ENCODE data around the gene ST3GAL6.
A peak's percentile ranks its signal among the peaks of the same experiment; 100 is the strongest.

Gene ST3GAL6, protein sequence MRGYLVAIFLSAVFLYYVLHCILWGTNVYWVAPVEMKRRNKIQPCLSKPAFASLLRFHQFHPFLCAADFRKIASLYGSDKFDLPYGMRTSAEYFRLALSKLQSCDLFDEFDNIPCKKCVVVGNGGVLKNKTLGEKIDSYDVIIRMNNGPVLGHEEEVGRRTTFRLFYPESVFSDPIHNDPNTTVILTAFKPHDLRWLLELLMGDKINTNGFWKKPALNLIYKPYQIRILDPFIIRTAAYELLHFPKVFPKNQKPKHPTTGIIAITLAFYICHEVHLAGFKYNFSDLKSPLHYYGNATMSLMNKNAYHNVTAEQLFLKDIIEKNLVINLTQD

DNA sequence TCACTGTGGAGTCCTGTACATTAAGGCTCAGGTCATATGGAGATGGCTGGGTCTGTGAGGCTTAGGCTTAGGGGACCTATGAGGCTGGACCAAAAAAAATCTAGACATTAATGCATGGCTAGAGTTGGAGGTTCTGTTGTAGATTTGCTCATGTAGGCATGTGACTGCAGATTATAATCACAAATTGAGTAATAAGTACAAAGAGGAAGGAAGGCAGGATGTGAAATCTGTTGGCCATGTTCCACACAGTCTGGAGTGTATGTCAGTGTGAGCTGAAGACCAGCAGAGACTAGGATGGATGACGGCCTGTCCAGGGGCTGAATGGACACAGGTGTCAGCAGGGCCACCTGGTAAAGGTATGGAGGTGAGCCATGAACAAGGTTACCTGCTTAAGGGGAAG is at the start of gene ST3GAL6:
Gene ST3GAL6 (plus strand): TSS at position 265 of the 400 bp plus-strand sequence. CDS start 5,101 bp downstream, outside the sequence.
- DNase-seq, result peak; percentile 80

DNA sequence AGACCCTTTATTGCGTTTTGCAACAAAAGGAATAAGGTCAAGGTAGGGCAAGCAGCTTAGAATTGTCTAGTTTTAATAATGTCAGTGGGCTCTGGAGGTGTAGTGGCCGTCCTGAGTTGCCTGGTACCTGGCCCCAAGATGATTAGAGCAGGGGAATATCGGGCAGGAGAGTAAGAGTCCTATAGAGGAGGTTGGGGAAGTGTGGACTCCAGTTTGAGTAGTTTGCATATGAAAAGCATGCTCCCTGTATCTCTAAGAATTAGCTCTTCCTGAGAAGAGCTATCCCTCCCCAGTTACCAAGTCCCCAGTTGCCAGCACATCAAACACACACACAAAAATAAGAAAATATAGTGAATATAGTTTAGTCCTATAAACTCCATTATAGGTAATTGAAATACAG is 49.2 kb upstream of the ST3GAL6 start:
- DNase-seq, result no peak

DNA sequence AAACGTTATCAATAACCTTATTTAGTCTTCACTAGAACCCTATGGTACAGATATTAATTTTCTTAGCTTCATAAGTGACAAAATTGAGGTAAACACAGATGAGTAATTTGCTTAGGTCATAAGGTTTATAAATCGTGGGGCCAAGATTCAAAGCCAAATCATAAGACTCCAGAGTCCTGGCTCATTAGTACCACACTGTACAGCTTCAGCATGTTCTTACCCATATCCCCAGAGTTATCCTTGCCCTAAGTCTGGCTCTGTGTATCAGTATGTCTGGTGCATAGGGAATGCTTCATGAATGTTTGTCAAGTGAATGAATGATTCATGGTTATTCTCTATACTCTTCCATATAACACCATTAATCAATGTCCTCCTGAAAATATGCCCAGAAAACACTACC is 45.6 kb upstream of the ST3GAL6 start:
- DNase-seq, result no peak

DNA sequence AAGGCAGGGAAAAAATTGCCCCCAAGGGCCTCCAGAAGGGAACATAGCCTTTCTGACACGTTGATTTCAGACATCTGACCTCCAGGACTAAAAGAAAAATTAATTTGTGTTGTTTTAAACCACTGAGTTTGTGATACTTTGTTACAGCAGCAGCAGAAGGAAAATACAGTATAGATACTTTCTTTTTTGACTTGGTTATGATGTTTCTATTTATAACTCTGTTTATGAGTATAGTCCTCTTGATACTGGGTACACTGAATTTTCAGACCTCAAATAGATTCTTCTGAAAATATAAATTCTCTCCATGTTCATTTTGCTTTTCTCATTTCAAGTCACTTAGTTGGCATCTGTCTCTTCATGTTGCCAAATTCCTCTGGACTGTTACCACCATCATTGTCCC is 44.4 kb upstream of the ST3GAL6 start:
- no peak for DNase-seq

DNA sequence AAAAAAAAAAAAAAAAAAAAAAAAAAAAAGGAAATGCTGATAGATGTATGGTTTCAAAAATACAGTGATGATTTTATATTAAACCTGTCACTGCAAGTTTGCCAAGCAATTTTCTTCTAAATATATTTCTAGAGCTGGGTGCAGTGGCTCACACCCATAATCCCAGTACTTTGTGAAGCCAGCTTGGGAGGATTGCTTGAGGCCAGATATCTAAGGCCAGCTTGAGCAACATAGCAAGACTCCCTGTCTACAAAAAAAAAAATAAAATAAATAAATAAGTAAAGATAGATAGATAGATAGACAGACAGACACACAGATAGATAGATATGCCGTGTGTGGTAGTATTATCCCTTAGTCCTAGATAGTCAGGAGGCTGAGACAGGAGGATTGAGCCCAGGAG is 41.4 kb upstream of the ST3GAL6 start:
- DNase-seq, result no peak

DNA sequence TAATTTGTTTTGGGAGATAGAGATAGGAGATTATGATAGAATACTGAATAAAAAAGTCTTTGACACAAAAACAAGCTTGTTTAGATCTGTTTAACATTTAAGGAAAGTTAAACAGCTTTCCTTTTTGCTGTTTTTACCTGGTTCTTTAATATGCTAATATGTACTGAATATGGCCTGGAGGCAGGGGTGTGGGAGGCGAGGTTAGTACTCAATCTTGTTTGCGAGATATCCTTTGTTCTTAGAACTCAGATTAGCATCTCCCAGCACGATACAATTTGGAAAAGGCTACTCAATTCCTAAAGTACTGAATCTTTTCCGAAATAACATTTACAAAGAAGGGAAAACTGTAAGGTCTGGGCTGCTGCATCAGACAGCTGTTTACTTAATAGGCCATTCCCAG is 40.8 kb upstream of the ST3GAL6 start:
- DNase-seq, result no peak

DNA sequence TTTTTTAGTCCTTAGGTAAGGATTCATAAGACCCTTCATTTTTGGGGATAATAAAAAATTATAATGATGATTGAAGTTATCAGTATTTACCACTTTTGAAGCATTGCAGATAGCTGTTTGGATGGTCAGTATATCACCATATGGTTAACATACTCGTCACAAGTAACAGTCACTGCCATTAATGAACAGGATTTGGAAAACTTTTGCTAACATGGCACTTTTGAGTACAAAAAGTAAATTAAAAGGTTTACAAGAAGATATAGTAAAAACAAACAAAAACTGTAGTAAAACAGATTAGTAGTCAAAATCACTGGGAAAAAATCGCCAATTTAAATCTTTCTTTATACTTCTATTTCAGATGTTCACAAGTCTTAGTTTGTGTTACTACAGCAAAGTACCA is 37.8 kb upstream of the ST3GAL6 start:
- no peak for DNase-seq

DNA sequence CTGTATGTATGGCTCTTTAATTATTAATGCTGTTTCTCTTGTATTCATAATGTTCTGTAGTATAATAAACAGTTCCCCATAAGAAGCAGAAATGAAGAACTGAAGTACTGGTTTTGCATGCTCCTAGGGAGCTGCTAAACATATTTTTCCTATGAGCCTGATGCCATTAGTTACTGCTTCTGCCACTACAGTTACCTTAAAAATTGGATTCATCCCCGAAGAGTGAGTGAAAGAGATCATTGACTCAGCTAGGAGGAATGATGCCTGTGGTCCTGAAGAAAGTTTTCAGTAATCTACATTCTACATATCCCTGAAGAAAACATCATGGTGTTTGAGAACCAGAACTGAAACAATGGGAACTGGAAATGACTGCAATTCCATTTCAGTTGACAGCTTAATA is 37.1 kb upstream of the ST3GAL6 start:
- no peak for DNase-seq

DNA sequence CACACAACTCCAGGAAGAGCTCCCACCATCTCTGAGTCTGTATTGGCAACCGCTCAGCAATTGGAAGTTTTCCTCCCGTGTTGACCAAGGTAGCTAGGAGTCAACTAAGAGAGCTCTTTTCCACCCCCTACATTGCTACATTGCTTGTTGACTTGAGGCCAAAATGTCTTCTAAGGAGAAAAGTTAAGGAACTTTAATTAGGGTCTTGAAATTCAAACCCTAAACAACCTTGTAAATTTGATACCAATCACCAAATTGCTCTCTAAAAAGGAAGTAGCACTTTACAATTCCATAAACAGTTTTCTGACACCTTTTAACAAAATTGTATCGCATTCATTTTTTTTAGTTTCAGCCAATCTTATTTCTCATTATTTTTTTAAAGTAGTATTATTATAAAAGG is 35.5 kb upstream of the ST3GAL6 start:
- DNase-seq, result no peak

DNA sequence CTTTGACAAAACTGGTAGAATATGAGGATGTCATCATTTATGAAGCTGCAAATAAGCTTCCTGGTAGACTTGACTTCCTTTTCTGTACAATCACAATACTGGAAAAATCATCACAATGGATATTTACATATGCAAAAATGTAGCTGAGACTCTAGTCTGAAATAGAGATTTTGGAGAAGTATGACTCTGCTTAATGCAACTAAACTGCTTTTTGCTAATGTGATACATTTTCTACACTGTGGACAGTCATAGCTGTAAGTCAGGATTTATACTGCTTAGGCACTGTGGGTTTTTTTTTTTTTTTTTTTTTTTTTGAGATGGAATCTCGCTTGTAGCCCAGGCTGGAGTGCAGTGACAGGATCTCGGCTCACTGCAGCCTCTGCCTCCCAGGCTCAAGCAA is 34.5 kb upstream of the ST3GAL6 start:
- DNase-seq, result no peak

DNA sequence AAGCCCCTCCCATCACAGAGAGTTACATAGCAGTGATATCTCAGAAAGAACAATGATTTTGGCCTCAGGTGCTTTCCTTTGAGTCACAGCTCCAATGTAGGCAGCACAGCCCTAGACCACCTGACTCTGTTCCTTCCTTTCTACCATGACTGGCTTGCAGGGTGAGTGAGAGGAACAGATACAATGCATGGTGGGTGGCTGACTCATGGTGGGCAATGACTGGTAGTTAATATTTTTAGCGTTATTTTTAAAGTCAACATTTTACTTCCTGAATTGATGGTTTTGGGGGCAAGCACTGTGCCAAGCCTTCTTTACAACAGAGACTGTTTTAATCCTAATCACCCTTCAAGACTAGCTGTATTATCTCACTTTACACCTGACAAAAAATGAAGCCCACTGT is 32.8 kb upstream of the ST3GAL6 start:
- peak; percentile 33 for DNase-seq

DNA sequence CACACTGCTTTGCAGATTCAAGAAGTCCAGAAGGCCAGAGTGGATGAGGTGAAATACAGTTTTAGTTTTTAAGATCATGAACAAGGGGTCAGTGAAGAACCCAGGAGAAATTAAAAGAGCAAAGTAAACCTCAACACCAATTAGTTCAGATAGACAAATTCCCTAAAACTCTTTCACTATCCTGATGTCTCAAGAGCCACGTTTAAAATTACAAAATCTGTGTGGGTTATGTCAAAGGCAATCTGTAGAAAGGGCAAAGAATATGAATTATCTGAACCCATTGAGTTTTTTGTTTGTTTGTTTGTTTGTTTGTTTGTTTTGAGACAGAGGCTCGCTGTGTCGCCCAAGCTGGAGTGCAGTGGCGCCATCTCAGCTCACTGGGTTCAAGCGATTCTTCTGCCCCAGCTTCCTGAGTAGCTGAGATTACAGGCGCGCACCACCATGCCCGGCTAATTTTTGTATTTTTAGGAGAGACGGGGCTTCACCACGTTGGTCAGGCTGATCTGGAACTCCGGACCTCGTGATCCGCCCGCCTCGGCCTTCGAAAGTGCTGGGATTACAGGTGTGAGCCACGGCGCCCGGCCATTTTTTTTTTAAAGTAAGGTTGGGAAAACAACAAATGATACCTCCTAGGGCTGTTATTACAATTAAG is 32.1 kb upstream of the ST3GAL6 start:
- DNase-seq, result no peak

DNA sequence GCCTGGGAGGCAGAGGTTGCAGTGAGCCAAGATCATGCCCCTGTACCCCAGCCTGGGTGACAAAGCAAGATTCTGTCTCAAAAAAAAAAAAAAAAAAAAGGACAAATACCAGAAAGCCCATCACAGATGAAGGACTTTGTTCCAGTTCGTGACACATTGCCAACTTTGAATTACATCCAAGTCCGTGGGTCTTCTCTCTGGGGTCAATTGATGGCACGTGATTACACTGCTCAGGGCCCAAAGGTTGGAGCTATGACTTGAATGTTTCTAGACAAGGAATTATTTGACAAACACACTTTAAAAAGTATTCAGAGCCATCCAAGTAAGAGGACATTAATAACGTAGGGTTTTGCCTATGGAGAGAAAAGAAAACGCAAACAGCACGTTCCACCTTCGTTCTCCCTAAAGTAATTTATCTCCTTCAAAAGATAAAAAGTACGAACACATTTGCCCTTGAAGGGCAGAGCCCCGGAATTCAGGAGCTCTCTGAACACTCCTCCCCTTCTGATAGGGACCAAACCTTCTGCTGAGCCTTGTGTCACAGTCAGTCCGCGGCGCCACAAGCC is 31.3 kb upstream of the ST3GAL6 start:
- DNase-seq, result no peak

DNA sequence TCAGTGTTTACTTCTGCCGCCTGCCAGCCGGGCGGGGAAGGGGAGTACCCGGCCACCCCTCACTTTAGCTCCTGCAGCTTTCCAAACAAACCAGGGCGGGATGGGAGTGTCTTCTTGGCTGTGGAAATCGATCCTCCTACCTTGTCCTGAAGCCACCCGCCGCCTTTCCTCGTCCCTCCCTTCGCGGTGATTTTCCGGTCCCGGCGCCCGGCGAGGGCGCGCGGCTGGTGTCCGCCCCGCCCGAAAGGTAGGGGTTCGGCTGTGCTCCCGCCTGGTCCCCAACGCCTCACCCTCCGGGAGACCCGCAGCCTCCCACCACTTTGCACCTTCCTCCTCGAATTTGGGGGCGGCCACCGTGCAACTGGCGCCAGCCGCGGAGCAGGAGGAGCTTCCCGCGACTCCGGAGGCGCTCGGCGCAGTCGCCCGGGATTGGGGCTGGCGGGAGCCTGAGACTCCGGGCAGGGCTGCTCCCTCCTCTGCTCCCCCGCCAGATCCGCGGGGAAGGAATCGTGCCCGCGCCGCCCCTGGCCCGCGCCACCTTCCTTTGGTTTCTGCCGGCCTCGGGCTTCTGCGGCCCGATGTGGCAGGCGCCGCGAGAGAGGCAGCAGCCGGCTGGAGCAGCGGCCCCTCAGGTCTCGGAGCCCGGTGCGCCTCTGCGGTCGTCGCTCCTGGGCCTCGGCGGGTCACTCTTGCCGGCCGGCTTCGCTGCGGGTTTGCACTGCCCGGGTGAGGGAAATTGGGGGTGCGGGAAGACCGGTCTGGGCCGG is 30.7 kb upstream of the ST3GAL6 start:
- no peak for DNase-seq

DNA sequence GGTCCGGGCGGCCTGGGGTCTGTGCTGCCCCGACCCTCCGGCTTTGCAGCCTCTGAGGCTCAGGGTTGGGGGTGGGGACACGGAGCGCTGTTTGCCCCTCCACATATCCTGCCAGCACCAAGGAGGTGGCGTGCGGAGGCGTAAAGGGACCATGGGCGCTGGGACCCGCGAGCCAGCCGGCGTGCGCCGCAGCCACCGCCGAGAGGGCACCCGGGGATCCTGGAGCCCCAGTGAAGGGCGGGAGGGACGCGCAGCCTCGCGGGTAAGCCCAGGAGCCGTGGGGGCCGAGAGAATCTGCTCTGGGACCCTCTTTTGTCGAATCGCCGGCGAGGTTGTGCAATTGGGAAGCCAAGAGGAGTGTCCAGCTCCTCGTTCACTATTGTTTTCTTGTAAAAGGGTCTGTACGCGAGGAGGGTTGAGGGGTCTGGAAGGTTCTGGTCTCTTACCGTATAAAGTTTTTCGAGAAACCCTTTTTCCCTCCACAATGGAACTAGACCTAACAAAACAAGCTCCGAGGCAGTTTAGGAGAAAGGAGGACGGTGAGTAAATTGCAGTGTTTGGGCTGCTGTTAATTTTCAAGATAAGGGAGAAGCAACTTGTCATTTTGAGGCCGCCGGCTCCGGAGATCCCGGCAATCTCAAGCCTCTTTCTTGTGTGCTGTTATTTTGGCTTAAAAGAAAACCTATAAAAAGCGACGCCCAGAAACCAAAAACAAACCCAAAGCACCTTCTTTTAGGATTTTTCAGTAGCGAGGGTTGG is 29.9 kb upstream of the ST3GAL6 start:
- DNase-seq, result no peak

DNA sequence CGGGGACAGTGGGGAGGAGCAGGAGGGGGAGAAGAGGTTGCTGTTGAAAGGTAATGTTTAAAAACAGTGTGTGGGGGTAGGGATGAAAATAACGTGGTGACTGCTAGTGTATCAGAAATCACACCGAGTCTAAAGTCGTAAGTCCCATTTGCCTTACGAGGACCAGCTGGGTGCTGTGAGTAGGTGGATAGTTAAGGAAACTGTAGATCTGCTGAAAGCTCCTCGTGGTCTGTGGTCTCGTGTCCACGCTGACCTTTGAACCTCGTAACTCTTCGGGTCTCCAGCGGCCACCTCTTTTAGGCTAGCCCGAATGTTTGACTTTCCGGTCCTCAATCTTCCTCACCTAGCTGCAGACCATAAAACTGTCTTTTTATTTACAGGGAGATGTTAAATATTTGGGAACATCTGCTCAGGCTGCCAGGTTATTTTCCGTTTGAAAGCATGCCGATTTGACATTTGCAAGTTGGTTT is 29.3 kb upstream of the ST3GAL6 start:
- DNase-seq, result no peak

DNA sequence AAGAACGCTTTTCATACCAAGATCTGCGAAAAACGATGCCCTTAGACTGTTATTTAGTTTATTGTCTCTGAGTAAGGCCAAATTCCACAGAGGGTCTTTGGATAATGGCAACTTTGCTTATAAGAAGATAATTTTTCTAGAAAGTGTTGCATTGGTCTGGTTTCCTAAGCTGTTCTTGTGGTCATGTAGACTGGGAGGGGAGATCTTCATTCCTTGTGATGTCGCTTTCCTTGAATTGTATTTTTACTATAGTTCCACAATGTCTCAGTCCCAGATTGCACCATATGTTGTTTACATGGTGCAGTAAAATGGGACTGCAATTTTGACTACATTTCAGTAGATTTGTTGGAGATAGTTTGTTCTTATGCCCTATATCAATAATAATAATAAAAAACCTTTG is 28.8 kb upstream of the ST3GAL6 start:
- DNase-seq, result no peak

DNA sequence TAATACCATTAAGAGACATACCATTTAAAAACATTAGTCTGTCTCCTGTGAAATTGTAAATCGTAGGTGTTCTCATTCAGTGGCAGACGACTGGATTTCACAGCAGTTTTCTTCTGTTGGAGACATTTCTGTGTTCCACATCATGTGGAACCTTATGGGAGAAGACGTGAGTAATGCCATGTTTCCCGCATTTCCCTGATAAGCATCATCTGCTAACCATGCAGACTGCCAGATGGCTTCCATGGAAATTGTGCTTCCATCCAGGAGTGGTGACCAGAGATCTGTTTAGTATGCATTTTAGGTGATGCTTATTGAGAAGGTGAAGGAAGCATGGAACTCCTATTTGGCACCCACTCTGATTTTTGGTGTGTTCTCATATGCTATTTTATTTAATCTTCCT is 28.4 kb upstream of the ST3GAL6 start:
- DNase-seq, result no peak

DNA sequence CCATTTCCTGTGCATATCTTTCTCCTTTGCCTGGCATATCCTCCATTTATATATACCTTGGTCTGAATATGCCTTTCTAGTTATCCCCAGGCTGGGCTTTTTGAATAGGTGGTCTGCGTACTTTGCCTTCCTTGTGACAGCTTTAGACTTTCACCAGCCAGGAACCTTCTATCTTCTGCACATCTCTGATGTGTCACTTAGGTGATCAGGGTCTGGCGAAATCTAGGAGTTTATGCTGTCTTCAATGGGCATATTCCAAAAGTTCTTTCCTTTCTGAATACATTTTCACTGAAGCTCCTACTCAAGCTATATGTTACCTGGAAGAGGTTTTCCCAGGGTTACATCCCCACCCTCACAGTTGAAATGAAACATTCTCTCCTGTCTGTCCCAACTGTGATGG is 27.8 kb upstream of the ST3GAL6 start:
- no peak for DNase-seq

DNA sequence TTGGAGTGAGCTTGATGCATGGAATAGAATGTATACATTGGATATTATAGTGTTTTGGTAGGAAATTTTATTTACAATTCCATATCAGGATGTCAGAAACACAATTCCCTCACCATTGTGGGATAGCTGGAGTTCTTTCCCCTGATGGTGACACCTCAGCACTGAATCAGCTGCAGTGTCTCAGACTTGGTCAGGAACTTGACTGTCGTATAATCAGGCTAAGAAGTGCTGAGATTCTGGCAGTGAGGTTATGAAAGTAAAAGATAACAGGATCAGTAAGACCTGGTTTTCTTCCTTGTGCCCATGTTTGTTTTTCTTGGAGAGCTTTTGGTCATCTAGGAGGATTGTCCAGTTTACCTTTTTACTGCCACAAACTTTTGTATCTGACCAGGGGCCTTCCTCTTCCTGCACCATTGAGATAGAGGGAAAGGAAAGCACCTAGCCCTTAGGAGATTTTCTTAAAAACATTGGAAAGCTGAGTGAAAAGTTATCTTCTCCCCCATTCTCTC is 27.3 kb upstream of the ST3GAL6 start:
- no peak for DNase-seq

DNA sequence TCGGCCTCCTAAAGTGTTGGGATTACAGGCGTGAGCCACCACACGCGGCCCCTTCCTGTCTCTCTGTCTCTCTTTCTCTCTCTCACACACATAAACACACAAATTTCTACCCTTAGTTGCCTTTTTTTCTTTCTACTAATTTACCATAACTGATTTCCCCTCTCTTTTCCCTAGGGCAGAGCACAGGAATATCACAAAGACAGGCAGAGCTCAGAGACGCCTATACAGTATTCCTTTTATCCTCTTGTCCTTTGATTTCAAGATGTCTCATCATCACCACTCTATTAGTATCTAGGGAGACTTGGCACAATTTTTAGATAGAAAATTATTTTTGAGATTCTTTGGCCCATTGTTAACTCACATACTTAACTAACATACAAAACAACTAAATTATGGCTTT is 25.8 kb upstream of the ST3GAL6 start:
- DNase-seq, result no peak

DNA sequence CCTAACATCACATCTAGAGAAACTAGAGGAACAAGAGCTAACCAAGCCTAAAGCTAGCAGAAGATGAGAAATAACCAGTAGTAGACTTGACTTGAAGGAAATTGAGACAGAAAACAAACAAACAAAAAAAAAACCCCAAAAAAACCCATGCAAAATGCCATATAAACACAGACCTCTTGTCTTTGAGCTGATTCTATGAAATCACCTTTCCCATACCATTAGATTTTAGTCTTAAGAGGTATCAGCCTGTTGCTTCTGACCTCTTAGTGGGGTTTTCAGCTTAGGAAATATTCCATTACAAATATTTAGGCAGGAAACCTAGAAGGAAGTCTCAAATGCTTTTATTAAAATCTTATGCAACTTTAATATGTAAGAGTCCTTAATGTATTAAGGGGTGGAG is 23.9 kb upstream of the ST3GAL6 start:
- no peak for DNase-seq

DNA sequence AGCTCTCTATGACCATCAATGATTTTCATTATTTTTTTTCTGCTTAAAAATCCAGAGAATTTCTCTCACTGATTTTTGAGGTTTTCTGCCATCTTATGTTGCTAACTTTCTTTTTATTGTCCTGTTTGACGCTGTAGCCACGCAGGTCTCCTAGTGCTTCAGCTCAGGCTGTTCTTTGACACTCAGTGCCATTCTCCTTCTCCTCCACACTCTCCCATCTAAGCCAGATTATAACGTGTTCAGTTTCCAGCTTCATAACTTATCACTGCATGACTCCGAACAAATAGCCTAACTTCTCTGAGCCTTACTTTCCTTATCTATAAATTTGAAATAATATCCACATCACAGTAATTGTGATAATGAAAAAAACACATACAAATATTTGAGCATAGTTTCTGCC is 22.8 kb upstream of the ST3GAL6 start:
- DNase-seq, result no peak

Data from SIG-M5 (cell line).